Endothelial cell of umbilical vein (primary cell): ENCODE measurements around the gene NFE2L1.

Experiments used
- CTCF ChIP-seq, 2 donors: IDR thresholded peaks; 1 replicate in 1 of 2; 2 replicates in 1 of 2; pipeline ENCODE4 v1.5.1; 2011; ENCODE audit warnings: low read length in 2 of 2, mild to moderate bottlenecking in 2 of 2, moderate library complexity in 2 of 2, control low read depth in 1 of 2, inconsistent platforms in 1 of 2, low read depth in 1 of 2; ENCODE audit not compliant: insufficient read depth in 1 of 2; ENCODE audit errors: extremely low read depth in 1 of 2
- EZH2 ChIP-seq: IDR thresholded peaks from 2 replicates; pipeline ENCODE4 v1.6.1; 2012; ENCODE audit warnings: borderline replicate concordance, low read depth, mild to moderate bottlenecking, moderate library complexity, low read length, inconsistent platforms; ENCODE audit not compliant: severe bottlenecking
- GATA2 ChIP-seq: IDR thresholded peaks from 2 replicates; pipeline ENCODE4 v1.7.0; 2011; ENCODE audit warnings: low read depth, mild to moderate bottlenecking, moderate library complexity, mixed read lengths, low read length; ENCODE audit not compliant: insufficient read length, insufficient read depth
- MYC ChIP-seq: IDR thresholded peaks from one replicate; pipeline ENCODE4 v1.6.1; 2011; ENCODE audit warnings: mild to moderate bottlenecking, low read depth, low read length
- POLR2A ChIP-seq: IDR thresholded peaks from 2 replicates; pipeline ENCODE4 v1.6.1; 2012; ENCODE audit warnings: low read depth, mild to moderate bottlenecking, control low read depth, low read length
- POLR2AphosphoS5 ChIP-seq: IDR thresholded peaks from 2 replicates; pipeline ENCODE4 v1.6.1; 2012; ENCODE audit warnings: low read depth, mild to moderate bottlenecking, control low read depth, low read length, moderate library complexity; ENCODE audit not compliant: insufficient read depth

GRCh38 chr17:48043176-48043575 is 5.0 kb upstream of the NFE2L1 start:
- TF ChIP-seq CTCF (IDR thresholded peaks at IDR 0.05; ENCODE audit: extremely low read depth in 1 of 2, insufficient read depth in 1 of 2, low read depth in 1 of 2, low read length in 2 of 2) (no peak), EZH2 (no peak), POLR2A (no peak), POLR2AphosphoS5 (no peak), GATA2 (no peak), MYC (no peak)
